KMS-11 (cell line): ENCODE data around the gene ACTL6A.

Experiments
- H2AFZ ChIP-seq: fragments of 200-600 bp; sonication (generic); 2 replicates; pipeline ENCODE4 v1.6.1; 2016; ENCODE audit warnings: antibody characterized with exemption, mixed run types, low read depth
- H3K27ac ChIP-seq: fragments of 200-600 bp; sonication (generic); 2 replicates; pipeline ENCODE4 v1.6.1; 2016; ENCODE audit warnings: mild to moderate bottlenecking, mixed run types
- H3K27me3 ChIP-seq: fragments of 200-600 bp; sonication (generic); 2 replicates; pipeline ENCODE4 v1.6.1; 2017; ENCODE audit warnings: mild to moderate bottlenecking, low read depth, mixed run types, moderate library complexity; ENCODE audit not compliant: insufficient read depth
- H3K36me3 ChIP-seq: fragments of 200-600 bp; sonication (generic); 2 replicates; pipeline ENCODE4 v1.6.1; 2017; ENCODE audit warnings: mild to moderate bottlenecking, mixed run types; ENCODE audit not compliant: insufficient read depth
- H3K4me1 ChIP-seq: fragments of 200-600 bp; sonication (generic); 2 replicates; pipeline ENCODE4 v1.6.1; 2016; ENCODE audit warnings: mild to moderate bottlenecking, low read depth, mixed run types; ENCODE audit not compliant: poor library complexity, severe bottlenecking
- H3K4me2 ChIP-seq: fragments of 200-600 bp; sonication (generic); 2 replicates; pipeline ENCODE4 v1.7.0; 2016; ENCODE audit warnings: mild to moderate bottlenecking, mixed run types
- H3K4me3 ChIP-seq: fragments of 200-600 bp; sonication (generic); IDR thresholded peaks from 2 replicates; pipeline ENCODE4 v1.6.1; 2017; ENCODE audit warnings: low read depth, low read length, mixed read lengths; ENCODE audit not compliant: insufficient read depth
- H3K79me2 ChIP-seq: fragments of 200-600 bp; sonication (generic); 2 replicates; pipeline ENCODE4 v1.6.1; 2016; ENCODE audit warnings: low read depth, mixed run types; ENCODE audit not compliant: insufficient read depth
- H3K9ac ChIP-seq: fragments of 200-600 bp; sonication (generic); 2 replicates; pipeline ENCODE4 v1.6.1; 2016; ENCODE audit warnings: mild to moderate bottlenecking, mixed run types
- H4K20me1 ChIP-seq: fragments of 200-600 bp; sonication (generic); 2 replicates; pipeline ENCODE4 v1.6.1; 2016; ENCODE audit warnings: mild to moderate bottlenecking, mixed run types; ENCODE audit not compliant: insufficient read depth
- CTCF ChIP-seq: fragments of 200-600 bp; sonication (generic); conservative IDR thresholded peaks from 2 replicates; pipeline ENCODE4 v1.6.1; 2017; ENCODE audit warnings: low read depth, mild to moderate bottlenecking, antibody characterized with exemption, low read length, moderate library complexity, mixed read lengths

The ACTL6A gene

DNA sequence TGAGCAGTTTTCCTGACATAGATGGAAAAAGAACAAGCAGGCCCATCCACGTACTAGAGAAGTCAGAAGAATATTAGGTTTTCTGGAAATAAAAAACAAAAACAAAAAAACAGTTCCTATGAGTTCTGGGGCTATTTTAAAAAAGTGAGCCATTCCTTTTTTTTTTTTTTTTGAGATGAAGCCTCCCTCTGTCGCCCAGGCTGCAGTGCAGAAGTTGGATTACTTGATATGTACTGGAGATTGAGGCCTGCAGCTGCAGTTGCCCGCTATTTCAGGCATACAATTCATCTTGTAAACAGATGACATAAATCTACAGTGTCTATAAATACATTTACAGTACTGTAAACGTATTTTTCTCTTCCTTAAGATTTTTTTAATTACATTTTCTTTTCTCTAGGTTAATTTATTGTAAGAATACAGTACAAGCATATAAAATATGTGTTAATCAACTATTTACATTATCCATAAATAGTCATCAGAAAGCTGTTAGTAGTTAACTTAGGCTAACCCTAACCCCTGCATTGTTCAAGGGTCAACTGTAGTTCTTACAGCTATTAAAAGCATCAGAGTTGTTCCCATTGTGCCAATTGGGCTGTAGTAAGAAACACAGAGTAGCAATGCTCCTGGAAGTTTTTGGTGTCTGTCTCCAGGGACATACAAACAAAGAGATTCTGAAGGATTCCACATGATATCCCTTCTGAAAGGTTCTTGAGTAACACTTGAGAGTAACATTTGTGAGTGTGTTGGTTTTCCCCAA, 11.2 kb upstream of the ACTL6A start:
- Histone ChIP-seq H3K27ac (no peak overlapping the region), H2AFZ (no peak overlapping the region), H3K4me2 (no peak overlapping the region), H4K20me1 (no peaks in the 10 kb centered on the region), H3K36me3 (no peaks in the 10 kb centered on the region), H3K27me3 (no peaks in the 10 kb centered on the region), H3K79me2 (no peaks in the 10 kb centered on the region), H3K4me3 (no peak overlapping the region), H3K9ac (no peak overlapping the region), H3K4me1 (peaks cover 7% of the 10 kb centered on the region)
- TF ChIP-seq CTCF: no peak

- no peak overlapping the region for H3K4me2 ChIP-seq
- H3K27me3 ChIP-seq: no peaks in the 10 kb centered on the region
- no peaks in the 10 kb centered on the region for H3K36me3 ChIP-seq
- H3K79me2 ChIP-seq: peaks cover 4% of the 10 kb centered on the region
- H3K9ac ChIP-seq: no peak overlapping the region
- H3K4me1 ChIP-seq: peaks cover 6% of the 10 kb centered on the region
- H3K4me3 ChIP-seq: no peak overlapping the region
- TF ChIP-seq CTCF: peak; percentile 83
- no peak overlapping the region for H3K27ac ChIP-seq
- H4K20me1 ChIP-seq: no peaks in the 10 kb centered on the region
- no peak overlapping the region for H2AFZ ChIP-seq
Measured at GRCh38 chr3:179558742-179559364, 3.9 kb upstream of the ACTL6A start.

DNA sequence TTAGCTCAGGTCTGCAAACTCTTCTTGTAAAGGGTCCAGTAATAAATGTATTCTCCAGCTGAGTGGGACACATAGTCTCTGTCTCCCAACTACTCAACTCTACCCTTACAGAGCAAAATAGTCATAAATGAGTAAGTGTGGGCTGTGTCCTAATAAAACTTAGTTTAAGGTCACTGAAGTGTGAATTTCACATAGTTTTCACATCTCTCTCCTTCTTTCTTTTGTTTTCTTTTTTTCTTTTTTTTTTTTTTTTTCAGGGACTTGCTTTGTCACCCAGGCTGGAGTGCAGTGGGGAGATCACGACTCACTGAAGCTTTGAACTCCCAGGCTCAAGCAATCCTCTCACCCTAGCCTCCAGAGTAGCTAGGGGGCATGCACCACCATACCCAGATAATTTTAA, 1.9 kb upstream of the ACTL6A start:
- peaks cover 25% of the 10 kb centered on the region for H3K4me1 ChIP-seq
- TF ChIP-seq CTCF: no peak
- H3K4me3 ChIP-seq: no peak overlapping the region

DNA sequence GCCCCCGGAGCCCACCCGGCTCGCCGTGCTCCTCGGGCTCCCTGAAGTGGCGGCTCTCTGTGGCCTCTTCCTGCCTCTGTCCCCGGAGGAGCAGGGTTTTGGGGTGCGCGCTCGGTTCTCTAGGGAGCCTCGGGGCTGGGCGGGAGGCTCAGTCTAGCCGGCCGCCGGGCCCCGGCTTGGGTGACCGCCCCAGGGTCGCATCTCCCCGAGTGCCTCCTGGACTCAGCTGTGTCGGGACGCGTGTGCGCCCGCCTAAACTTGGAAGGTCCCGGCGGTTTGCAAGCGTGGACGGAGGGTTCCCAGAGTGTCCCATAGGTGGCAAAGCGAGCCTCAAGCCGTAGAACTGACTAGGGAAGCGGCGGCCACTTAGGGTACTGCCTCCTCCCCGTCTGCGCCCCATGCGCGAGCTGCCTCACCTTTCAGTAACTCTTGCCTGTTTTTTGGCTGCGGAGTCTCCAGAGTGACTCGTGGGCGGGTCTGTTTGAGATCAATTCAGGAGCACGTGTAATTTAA, 601 bp downstream of the ACTL6A start:
- peaks cover 46% of the 10 kb centered on the region for H3K79me2 ChIP-seq
- peak; percentile 48 for TF ChIP-seq CTCF

More for the DNA sequence above, 1.9 kb upstream of the ACTL6A start:
- Histone ChIP-seq H3K27ac (no peak overlapping the region), H3K36me3 (no peaks in the 10 kb centered on the region), H3K4me2 (no peak overlapping the region), H2AFZ (no peak overlapping the region), H3K9ac (no peak overlapping the region), H3K79me2 (peaks cover 22% of the 10 kb centered on the region), H4K20me1 (no peaks in the 10 kb centered on the region), H3K27me3 (no peaks in the 10 kb centered on the region)

More for the DNA sequence above, 601 bp downstream of the ACTL6A start:
- Histone ChIP-seq H3K36me3 (no peaks in the 10 kb centered on the region), H4K20me1 (no peaks in the 10 kb centered on the region; the same call in 1 of the 2 replicates), H3K27ac (peak overlapping the region; percentile 80), H3K4me2 (peak overlapping the region; percentile 81), H2AFZ (peak overlapping the region; percentile 56), H3K4me3 (peak overlapping the region; percentile 86), H3K27me3 (no peaks in the 10 kb centered on the region), H3K9ac (peak overlapping the region; percentile 86), H3K4me1 (peaks cover 29% of the 10 kb centered on the region)
